Neural progenitor cell (in vitro differentiated cells): ENCODE measurements around the gene CMTM1. TPM values are rescaled to one million over a fixed set of nuclear protein-coding genes. Genes with fewer than 3 reads are reported as not detected.

Source experiments
- DNase-seq: peaks from one replicate; pipeline ENCODE4 v3.0.0-alpha.2; 2016; ENCODE audit warnings: low spot score
- H2AFZ ChIP-seq: fragments of 200-600 bp; sonication (generic); replicated peaks from 2 replicates; pipeline ENCODE4 v1.6.1; 2016; ENCODE audit warnings: antibody characterized with exemption
- H3F3A ChIP-seq: fragments of 200-600 bp; sonication (generic); 2 replicates; pipeline ENCODE4 v1.6.1; 2016; ENCODE audit warnings: antibody characterized with exemption, low read depth
- H3K27ac ChIP-seq: fragments of 200-600 bp; sonication (generic); 2 replicates; pipeline ENCODE4 v1.5.1; 2016; ENCODE audit warnings: mild to moderate bottlenecking
- H3K27me3 ChIP-seq: fragments of 200-600 bp; sonication (generic); 2 replicates; pipeline ENCODE4 v1.6.1; 2016; ENCODE audit warnings: mild to moderate bottlenecking, moderate library complexity
- H3K36me3 ChIP-seq: fragments of 200-600 bp; sonication (generic); 2 replicates; pipeline ENCODE4 v1.5.1; 2016
- H3K4me1 ChIP-seq: fragments of 200-600 bp; sonication (generic); 2 replicates; pipeline ENCODE4 v1.6.1; 2016; ENCODE audit warnings: mixed run types
- H3K4me2 ChIP-seq: fragments of 200-600 bp; sonication (generic); 2 replicates; pipeline ENCODE4 v1.6.1; 2016
- H3K4me3 ChIP-seq: fragments of 200-600 bp; sonication (generic); 2 replicates; pipeline ENCODE4 v1.5.1; 2016
- H3K79me2 ChIP-seq: fragments of 200-600 bp; sonication (generic); 2 replicates; pipeline ENCODE4 v1.6.1; 2016; ENCODE audit warnings: low read depth
- H3K9ac ChIP-seq: fragments of 200-600 bp; sonication (generic); 2 replicates; pipeline ENCODE4 v1.6.1; 2016
- H3K9me3 ChIP-seq: fragments of 200-600 bp; sonication (generic); 2 replicates; pipeline ENCODE4 v1.5.1; 2016; ENCODE audit warnings: low read depth
- H4K20me1 ChIP-seq: fragments of 200-600 bp; sonication (generic); 2 replicates; pipeline ENCODE4 v1.6.1; 2016; ENCODE audit warnings: low read depth
- H3K27ac Mint-ChIP-seq: 3 replicates; pipeline ENCODE4 v1.8.0; 2021; ENCODE audit warnings: mixed read lengths
- H3K27me3 Mint-ChIP-seq: 2 replicates; pipeline ENCODE4 v1.8.0; 2022; ENCODE audit warnings: low read depth, mild to moderate bottlenecking, inconsistent platforms, moderate library complexity, mixed read lengths; ENCODE audit not compliant: insufficient read depth
- H3K36me3 Mint-ChIP-seq: 3 replicates; pipeline ENCODE4 v1.8.0; 2021; ENCODE audit warnings: mixed read lengths
- H3K4me1 Mint-ChIP-seq: 3 replicates; pipeline ENCODE4 v1.8.0; 2021; ENCODE audit warnings: mixed read lengths
- H3K4me3 Mint-ChIP-seq: 3 replicates; pipeline ENCODE4 v1.8.0; 2021; ENCODE audit warnings: mild to moderate bottlenecking, moderate library complexity, mixed read lengths
- H3K9me3 Mint-ChIP-seq: 3 replicates; pipeline ENCODE4 v1.8.0; 2020; ENCODE audit warnings: mixed read lengths
- CTCF ChIP-seq: fragments of 200-600 bp; sonication (generic); IDR thresholded peaks from 2 replicates; pipeline ENCODE4 v1.5.1; 2017; ENCODE audit warnings: antibody characterized with exemption, mild to moderate bottlenecking
- EZH2 ChIP-seq: fragments of 200-600 bp; sonication (generic); IDR thresholded peaks from 2 replicates; pipeline ENCODE4 v1.6.1; 2017; ENCODE audit warnings: antibody characterized with exemption, mild to moderate bottlenecking, moderate library complexity
- EZH2phosphoT487 ChIP-seq: fragments of 200-600 bp; sonication (generic); IDR thresholded peaks from 2 replicates; pipeline ENCODE4 v1.6.1; 2017; ENCODE audit warnings: antibody characterized with exemption
- total RNA-seq: library from RNA; depleted of rRNA; stranded (reverse); fragments of >200 nt; gene quantifications from 2 replicates; pipeline ENCODE4 v1.2.3, GENCODE V29; 2015; ENCODE audit warnings: low replicate concordance

The CMTM1 gene
- total RNA-seq, 1 donor from 2014 or later: not detected

DNA sequence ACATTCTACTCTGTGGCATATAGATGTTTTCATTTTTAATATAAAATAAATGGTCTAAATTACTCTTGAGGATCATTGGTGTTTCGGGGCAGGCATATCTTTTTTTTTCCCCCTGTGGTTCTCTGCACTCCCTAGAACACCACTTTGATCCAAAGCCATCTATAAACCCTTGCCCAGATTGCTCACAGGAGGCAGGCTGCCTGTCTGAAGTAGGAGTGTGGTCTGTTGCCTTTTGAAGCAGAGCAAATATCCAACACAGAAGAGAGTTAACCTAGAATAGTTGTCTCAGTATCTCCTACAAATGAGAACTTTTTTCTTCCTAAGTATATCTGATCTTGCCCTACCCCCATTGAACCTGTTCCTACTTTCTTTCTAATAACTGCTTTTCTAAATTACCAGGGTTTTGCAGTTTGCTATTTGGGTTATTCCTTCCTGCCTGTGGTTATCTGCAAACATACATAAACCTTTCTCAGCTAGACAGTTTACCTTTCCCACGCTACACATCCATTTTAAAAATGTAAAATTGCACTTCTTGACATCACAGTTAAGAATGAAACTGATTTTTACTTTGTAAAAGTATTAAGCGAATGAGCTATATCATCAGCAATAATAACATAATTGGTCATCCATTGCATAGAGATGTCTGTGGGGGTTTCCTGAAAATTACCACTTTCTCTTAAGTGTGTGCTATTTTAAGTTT is 4.7 kb upstream of the CMTM1 start:
- H3K4me3 Mint-ChIP-seq: no peak overlapping the region
- DNase-seq: no peak
- H3K27me3 Mint-ChIP-seq: no peaks in the 10 kb centered on the region
- Histone ChIP-seq H3F3A (no peaks in the 10 kb centered on the region), H3K4me3 (no peak overlapping the region), H4K20me1 (no peaks in the 10 kb centered on the region), H3K4me1 (no peaks in the 10 kb centered on the region), H3K36me3 (no peaks in the 10 kb centered on the region), H3K9ac (no peak overlapping the region), H3K27me3 (no peaks in the 10 kb centered on the region), H3K9me3 (no peaks in the 10 kb centered on the region), H2AFZ (no peak overlapping the region), H3K27ac (no peak overlapping the region), H3K4me2 (no peak overlapping the region), H3K79me2 (no peaks in the 10 kb centered on the region)
- H3K9me3 Mint-ChIP-seq: no peaks in the 10 kb centered on the region
- no peak for TF ChIP-seq CTCF
- TF ChIP-seq EZH2: no peak
- TF ChIP-seq EZH2phosphoT487: no peak
- H3K4me1 Mint-ChIP-seq: no peaks in the 10 kb centered on the region
- peaks cover 8% of the 10 kb centered on the region for H3K36me3 Mint-ChIP-seq
- H3K27ac Mint-ChIP-seq: no peak overlapping the region

- Mint-ChIP-seq H3K4me1 (no peaks in the 10 kb centered on the region), H3K9me3 (no peaks in the 10 kb centered on the region), H3K4me3 (no peak overlapping the region), H3K27ac (no peak overlapping the region), H3K36me3 (peaks cover 12% of the 10 kb centered on the region), H3K27me3 (no peaks in the 10 kb centered on the region)
- no peaks in the 10 kb centered on the region for H3F3A ChIP-seq
- H3K4me3 ChIP-seq: no peak overlapping the region
- no peaks in the 10 kb centered on the region for H3K4me1 ChIP-seq
- no peak overlapping the region for H3K27ac ChIP-seq
- no peaks in the 10 kb centered on the region for H4K20me1 ChIP-seq
- no peak for DNase-seq
- TF ChIP-seq CTCF (no peak), EZH2 (no peak), EZH2phosphoT487 (no peak)
- no peaks in the 10 kb centered on the region for H3K36me3 ChIP-seq
- no peaks in the 10 kb centered on the region for H3K27me3 ChIP-seq
- H3K9me3 ChIP-seq: no peaks in the 10 kb centered on the region
- no peak overlapping the region for H2AFZ ChIP-seq
- H3K9ac ChIP-seq: no peak overlapping the region
- no peaks in the 10 kb centered on the region for H3K79me2 ChIP-seq
- no peak overlapping the region for H3K4me2 ChIP-seq
These were observed 3.8 kb upstream of the CMTM1 start for GRCh38 chr16:66562409-66562808.

- no peak overlapping the region for H3K9ac ChIP-seq
- no peaks in the 10 kb centered on the region for H3K27me3 ChIP-seq
- no peak overlapping the region for H3K4me3 ChIP-seq
- Mint-ChIP-seq H3K27me3 (no peaks in the 10 kb centered on the region), H3K27ac (no peak overlapping the region), H3K4me1 (no peaks in the 10 kb centered on the region), H3K36me3 (peaks cover 13% of the 10 kb centered on the region), H3K4me3 (no peak overlapping the region), H3K9me3 (no peaks in the 10 kb centered on the region)
- no peak overlapping the region for H3K4me2 ChIP-seq
- no peaks in the 10 kb centered on the region for H4K20me1 ChIP-seq
- DNase-seq: no peak
- no peak for TF ChIP-seq EZH2
- TF ChIP-seq EZH2phosphoT487: no peak
- TF ChIP-seq CTCF: no peak
- no peaks in the 10 kb centered on the region for H3F3A ChIP-seq
- H3K4me1 ChIP-seq: no peaks in the 10 kb centered on the region
- no peak overlapping the region for H2AFZ ChIP-seq
- H3K9me3 ChIP-seq: no peaks in the 10 kb centered on the region
- no peaks in the 10 kb centered on the region for H3K36me3 ChIP-seq
- H3K79me2 ChIP-seq: no peaks in the 10 kb centered on the region
- H3K27ac ChIP-seq: no peak overlapping the region
These were observed 3.3 kb upstream of the CMTM1 start for GRCh38 chr16:66562986-66563385.
